Ishikawa (cell line): ENCODE data around the gene STARD10.

Source experiments
- CEBPB ChIP-seq: IDR thresholded peaks from 2 replicates; pipeline ENCODE4 v1.6.1; 2012
- CREB1 ChIP-seq: IDR thresholded peaks from 2 replicates; pipeline ENCODE4 v1.6.1; 2012; ENCODE audit warnings: low read depth
- EP300 ChIP-seq: IDR thresholded peaks from 2 replicates; pipeline ENCODE4 v1.6.1; 2012; ENCODE audit warnings: borderline replicate concordance
- TAF1 ChIP-seq: IDR thresholded peaks from 2 replicates; pipeline ENCODE4 v1.6.1; 2012; ENCODE audit warnings: low read depth, mild to moderate bottlenecking
- TCF12 ChIP-seq: IDR thresholded peaks from 2 replicates; pipeline ENCODE4 v1.6.1; 2012; ENCODE audit warnings: low read depth

DNA sequence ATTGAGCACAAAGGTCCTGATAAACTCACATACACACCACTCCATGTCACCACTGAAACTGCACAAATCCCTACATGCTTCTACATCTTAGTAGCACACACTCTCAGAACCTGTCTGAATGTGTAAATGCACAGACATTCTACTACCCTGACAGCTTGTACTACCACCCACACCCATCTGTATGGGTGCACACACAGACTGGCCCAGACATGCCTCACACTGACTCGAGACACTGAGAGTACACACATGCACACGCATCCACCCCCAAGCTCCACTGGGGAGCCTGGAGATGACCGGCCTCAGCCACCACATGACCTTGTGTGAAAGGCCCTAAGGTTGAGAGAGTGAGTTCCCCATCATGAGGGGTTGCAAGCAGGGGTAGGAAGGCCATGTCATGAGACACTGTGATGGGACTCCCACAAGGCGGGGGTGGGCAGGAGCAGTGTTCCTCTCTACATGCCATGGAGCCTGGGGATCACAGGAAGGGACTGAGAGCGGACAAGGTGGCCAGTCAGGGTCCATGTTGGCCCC, 69.8 kb downstream of the STARD10 start:
- TF ChIP-seq CEBPB (no peak), TCF12 (no peak), TAF1 (no peak), CREB1 (no peak), EP300 (no peak)
